Lower lobe of right lung (tissue), 2 donors: ENCODE results near the gene WFS1. TPM values are rescaled to one million over a fixed set of nuclear protein-coding genes. Genes with fewer than 3 reads are reported as not detected.

Experiments
- ATAC-seq, 2 donors: fragments of 200-7000 bp; cut with Tn5 transposase; one replicate each; pipeline ENCODE4 v1.9.1; 2020 to 2022; ENCODE audit warnings: mild to moderate bottlenecking in 2 of 2, moderate library complexity in 2 of 2
- DNase-seq: peaks from one replicate; pipeline ENCODE4 v3.0.0-alpha.2; 2020
- H3K27ac ChIP-seq: fragments of 200-600 bp; one replicate; pipeline ENCODE4 v1.8.0; 2022
- H3K27me3 ChIP-seq: fragments of 200-600 bp; one replicate; pipeline ENCODE4 v1.8.0; 2022; ENCODE audit warnings: low read depth
- H3K36me3 ChIP-seq: fragments of 200-600 bp; one replicate; pipeline ENCODE4 v1.8.0; 2022; ENCODE audit warnings: mild to moderate bottlenecking
- H3K4me1 ChIP-seq: fragments of 200-600 bp; one replicate; pipeline ENCODE4 v1.8.0; 2022
- H3K4me3 ChIP-seq: fragments of 200-600 bp; one replicate; pipeline ENCODE4 v1.8.0; 2022; ENCODE audit warnings: mild to moderate bottlenecking
- H3K9me3 ChIP-seq: fragments of 200-600 bp; one replicate; pipeline ENCODE4 v1.8.0; 2022
- CTCF ChIP-seq: fragments of 200-600 bp; IDR thresholded peaks from one replicate; pipeline ENCODE4 v1.8.0; 2022; ENCODE audit warnings: antibody characterized with exemption, mild to moderate bottlenecking
- intact Hi-C: fragments of 100-400 bp; cut with DNase I; formaldehyde crosslinking; loops from one replicate; pipeline ENCODE4 v1.11.0; 2022
- total RNA-seq: library from RNA; stranded (reverse); fragmentation: NEBNext Ultra II Directional; extraction: Animal tissue kit (Norgen Biotek cat#: 25700); gene quantifications from one replicate; pipeline ENCODE4 v1.2.1, GENCODE V29; 2021
- donor health status: DM: no; HTN: yes; CAD: no; lungs with severe emphysema.

WFS1 gene
- total RNA-seq, 1 donor from 2014 or later: 70.3 TPM

GRCh38 chr4:6324999-6325787 lies 55.5 kb downstream of the WFS1 start:
- H3K27ac ChIP-seq: peak overlapping the region; percentile 79
- peak; percentile 83 to 89 for ATAC-seq
- DNase-seq: peak; percentile 77
- H3K4me1 ChIP-seq: peaks cover 25% of the 10 kb centered on the region
- no peak for TF ChIP-seq CTCF
- peaks cover 3% of the 10 kb centered on the region for H3K27me3 ChIP-seq
- peaks cover 2% of the 10 kb centered on the region for H3K9me3 ChIP-seq
- peak overlapping the region; percentile 23 for H3K4me3 ChIP-seq
- no peaks in the 10 kb centered on the region for H3K36me3 ChIP-seq
- intact Hi-C loops: loop anchor here (5.0 kb wide), 1 partner anchor 63 kb away; no protein-coding TSS in a partner anchor

- peaks cover 3% of the 10 kb centered on the region for H3K27me3 ChIP-seq
- ATAC-seq: no peak
- H3K4me1 ChIP-seq: peaks cover 25% of the 10 kb centered on the region
- no peaks in the 10 kb centered on the region for H3K36me3 ChIP-seq
- intact Hi-C loops: loop anchor here (5.0 kb wide), 1 partner anchor 64 kb away; no protein-coding TSS in a partner anchor
- no peak overlapping the region for H3K4me3 ChIP-seq
- no peaks in the 10 kb centered on the region for H3K9me3 ChIP-seq
- DNase-seq: no peak
- peak overlapping the region; percentile 79 for H3K27ac ChIP-seq
- TF ChIP-seq CTCF: no peak
These were observed 56.2 kb downstream of the WFS1 start for GRCh38 chr4:6325788-6326290.

- intact Hi-C loops: loop anchor here (5.0 kb wide), 1 partner anchor 64 kb away; no protein-coding TSS in a partner anchor
- Histone ChIP-seq H3K27me3 (peaks cover 3% of the 10 kb centered on the region), H3K36me3 (no peaks in the 10 kb centered on the region), H3K4me1 (peaks cover 25% of the 10 kb centered on the region), H3K27ac (peak overlapping the region; percentile 79), H3K4me3 (no peak overlapping the region), H3K9me3 (no peaks in the 10 kb centered on the region)
- DNase-seq (no peak), ATAC-seq (no peak)
- TF ChIP-seq CTCF: no peak
These were observed 56.8 kb downstream of the WFS1 start for GRCh38 chr4:6326312-6327060.

- peak; percentile 98 for TF ChIP-seq CTCF
- Histone ChIP-seq H3K36me3 (no peaks in the 10 kb centered on the region), H3K27ac (no peak overlapping the region), H3K4me1 (peaks cover 25% of the 10 kb centered on the region), H3K9me3 (no peaks in the 10 kb centered on the region), H3K27me3 (peaks cover 3% of the 10 kb centered on the region), H3K4me3 (no peak overlapping the region)
- DNase-seq: peak; percentile 86
- intact Hi-C loops: loop anchor here (5.0 kb wide), 1 partner anchor 65 kb away; no protein-coding TSS in a partner anchor
- ATAC-seq: peak; percentile 79 to 84
These were observed 57.7 kb downstream of the WFS1 start for GRCh38 chr4:6327220-6327917.

GRCh38 chr4:6328526-6328925 lies 58.9 kb downstream of the WFS1 start:
- Histone ChIP-seq H3K27ac (no peak overlapping the region), H3K27me3 (peaks cover 5% of the 10 kb centered on the region), H3K4me1 (peaks cover 25% of the 10 kb centered on the region), H3K36me3 (no peaks in the 10 kb centered on the region), H3K9me3 (no peaks in the 10 kb centered on the region), H3K4me3 (no peak overlapping the region)
- no peak for TF ChIP-seq CTCF
- DNase-seq (no peak), ATAC-seq (no peak)
- intact Hi-C loops: loop anchor here (5.0 kb wide), 1 partner anchor 66 kb away; no protein-coding TSS in a partner anchor
